GM19025 (cell line): Measurements from ENCODE around the gene TCFL5.
"Not testable (repeated sequence)": the region's sequence is repeated elsewhere in the genome, so short reads cannot be mapped to it uniquely, and the experiment has no call there.

ENCODE experiments used
- ATAC-seq: cut with Tn5 transposase; IDR thresholded peaks from one replicate; pipeline ENCODE4 v1.9.1; 2021; ENCODE audit warnings: mild to moderate bottlenecking, low read depth, moderate library complexity; ENCODE audit not compliant: unreplicated experiment

TCFL5 gene

GRCh38 chr20:62880935-62881661, 19.5 kb upstream of the TCFL5 start:
- ATAC-seq, result no peak

GRCh38 chr20:62880147-62880934, 18.7 kb upstream of the TCFL5 start:
- no peak for ATAC-seq

- no peak for ATAC-seq
Observed at GRCh38 chr20:62879275-62880146, 17.9 kb upstream of the TCFL5 start.

- ATAC-seq, result no peak
Observed at GRCh38 chr20:62878244-62879038, 16.8 kb upstream of the TCFL5 start.

- no peak for ATAC-seq
Observed at GRCh38 chr20:62876902-62877816, 15.5 kb upstream of the TCFL5 start.

- ATAC-seq, result no peak
Observed at GRCh38 chr20:62876501-62876901, 14.9 kb upstream of the TCFL5 start.

GRCh38 chr20:62875419-62876361, 14.1 kb upstream of the TCFL5 start:
- ATAC-seq, result no peak

GRCh38 chr20:62874964-62875344, 13.3 kb upstream of the TCFL5 start:
- no peak for ATAC-seq

- not testable (repeated sequence) for ATAC-seq
Observed at GRCh38 chr20:62873681-62874031, 12.0 kb upstream of the TCFL5 start.

- no peak for ATAC-seq
Observed at GRCh38 chr20:62873280-62873679, 11.7 kb upstream of the TCFL5 start.

GRCh38 chr20:62872862-62873261, 11.2 kb upstream of the TCFL5 start:
- no peak for ATAC-seq

- ATAC-seq, result no peak
Observed at GRCh38 chr20:62872184-62872847, 10.7 kb upstream of the TCFL5 start.

GRCh38 chr20:62864207-62864606, 2.6 kb upstream of the TCFL5 start:
- ATAC-seq, result no peak

- peak; percentile 30 for ATAC-seq
Observed at GRCh38 chr20:62860924-62861691, 514 bp downstream of the TCFL5 start.

GRCh38 chr20:62860391-62860923, 1.2 kb downstream of the TCFL5 start:
- ATAC-seq, result no peak

GRCh38 chr20:62859721-62860120, 1.9 kb downstream of the TCFL5 start:
- no peak for ATAC-seq
